ENCODE measurements around the gene CAAP1.

- no peak for TF ChIP-seq CTCF (IDR thresholded peaks at IDR 0.05; ENCODE audit: low read depth, low read length, missing input control)
- TF ChIP-seq RAD21 (IDR thresholded peaks at IDR 0.05): no peak
- no peak for TF ChIP-seq YY1 (IDR thresholded peaks at IDR 0.05)
- TF ChIP-seq FOXA1 (IDR thresholded peaks at IDR 0.05): no peak
These were observed 89.7 kb downstream of the CAAP1 start for GRCh38 chr9:26802921-26803320.

Data from liver (tissue), 3 donors.